ENCODE results near the gene PARD3.

Gene PARD3

DNA sequence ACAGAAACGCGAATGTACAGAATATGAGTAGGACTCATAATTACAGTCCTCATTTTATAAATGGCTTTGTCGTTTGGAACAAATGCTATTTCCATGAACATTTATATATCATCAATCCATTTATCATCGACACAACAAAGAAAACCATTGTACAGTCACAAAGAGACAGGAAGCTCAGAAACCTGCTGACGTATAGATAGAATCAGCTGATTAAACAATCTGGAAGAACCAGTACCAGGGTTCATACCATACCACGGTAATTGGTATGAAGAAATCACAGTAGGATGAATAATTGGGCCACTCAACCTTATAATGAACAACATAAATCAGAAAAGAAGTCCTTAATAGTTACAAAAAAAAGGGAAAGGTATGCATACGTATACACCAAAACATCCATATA, 295.0 kb downstream of the PARD3 start:
- Histone ChIP-seq H3K27me3 (ENCODE audit: control insufficient read depth, low read length) (no peaks in the 10 kb centered on the region), H3K4me1 (ENCODE audit: control insufficient read depth, low read length) (peaks cover 39% of the 10 kb centered on the region), H4K20me1 (ENCODE audit: control insufficient read depth, insufficient read depth, low read depth, low read length) (no peaks in the 10 kb centered on the region), H3K36me3 (ENCODE audit: control insufficient read depth, low read length) (no peaks in the 10 kb centered on the region; the same call in 1 of the 2 replicates), H3F3A (ENCODE audit: control insufficient read depth, insufficient read depth) (peaks cover 11% of the 10 kb centered on the region), H3K4me3 (ENCODE audit: low read length) (no peak overlapping the region), H3K27ac (ENCODE audit: low read depth, low read length) (no peak overlapping the region), H3K9me2 (replicated peaks; ENCODE audit: control insufficient read depth, low read length) (no peaks in the 10 kb centered on the region), H3K9me3 (ENCODE audit: control insufficient read depth, insufficient read depth, low read length) (no peaks in the 10 kb centered on the region), H3K79me2 (ENCODE audit: control insufficient read depth, low read length) (no peaks in the 10 kb centered on the region), H3K4me2 (ENCODE audit: low read length) (no peak overlapping the region)
- TF ChIP-seq, protein P1, sequence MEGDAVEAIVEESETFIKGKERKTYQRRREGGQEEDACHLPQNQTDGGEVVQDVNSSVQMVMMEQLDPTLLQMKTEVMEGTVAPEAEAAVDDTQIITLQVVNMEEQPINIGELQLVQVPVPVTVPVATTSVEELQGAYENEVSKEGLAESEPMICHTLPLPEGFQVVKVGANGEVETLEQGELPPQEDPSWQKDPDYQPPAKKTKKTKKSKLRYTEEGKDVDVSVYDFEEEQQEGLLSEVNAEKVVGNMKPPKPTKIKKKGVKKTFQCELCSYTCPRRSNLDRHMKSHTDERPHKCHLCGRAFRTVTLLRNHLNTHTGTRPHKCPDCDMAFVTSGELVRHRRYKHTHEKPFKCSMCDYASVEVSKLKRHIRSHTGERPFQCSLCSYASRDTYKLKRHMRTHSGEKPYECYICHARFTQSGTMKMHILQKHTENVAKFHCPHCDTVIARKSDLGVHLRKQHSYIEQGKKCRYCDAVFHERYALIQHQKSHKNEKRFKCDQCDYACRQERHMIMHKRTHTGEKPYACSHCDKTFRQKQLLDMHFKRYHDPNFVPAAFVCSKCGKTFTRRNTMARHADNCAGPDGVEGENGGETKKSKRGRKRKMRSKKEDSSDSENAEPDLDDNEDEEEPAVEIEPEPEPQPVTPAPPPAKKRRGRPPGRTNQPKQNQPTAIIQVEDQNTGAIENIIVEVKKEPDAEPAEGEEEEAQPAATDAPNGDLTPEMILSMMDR (IDR thresholded peaks at IDR 0.05; ENCODE audit: low read depth, low read length, poor library complexity, severe bottlenecking) = no peak
- TF ChIP-seq EZH2phosphoT487 (IDR thresholded peaks at IDR 0.05; ENCODE audit: borderline replicate concordance, low read length) = no peak

DNA sequence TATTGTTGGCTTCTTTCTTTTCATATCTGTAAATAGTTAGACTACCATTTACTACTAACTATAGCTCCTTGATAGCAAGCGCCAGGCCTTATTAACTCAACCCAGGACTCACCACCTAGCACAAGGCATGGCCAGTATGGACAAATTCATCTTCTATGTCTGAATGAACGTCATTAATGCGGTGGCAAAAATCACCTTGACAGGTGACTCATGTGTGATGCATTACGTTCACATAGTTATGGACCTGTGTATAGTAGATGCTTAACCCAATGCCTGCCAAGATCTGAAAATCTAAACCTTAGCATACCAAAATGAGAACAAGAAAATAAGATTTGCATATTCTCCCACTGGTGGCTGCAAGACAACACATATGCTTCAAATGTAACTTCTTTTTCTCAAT, 300.8 kb downstream of the PARD3 start:
- Histone ChIP-seq H3K4me1 (ENCODE audit: control insufficient read depth, low read length) (no peaks in the 10 kb centered on the region), H3K27me3 (ENCODE audit: control insufficient read depth, low read length) (no peaks in the 10 kb centered on the region), H3K9me3 (ENCODE audit: control insufficient read depth, insufficient read depth, low read length) (no peaks in the 10 kb centered on the region), H3K9me2 (replicated peaks; ENCODE audit: control insufficient read depth, low read length) (no peaks in the 10 kb centered on the region), H3K4me3 (ENCODE audit: low read length) (no peak overlapping the region), H3K79me2 (ENCODE audit: control insufficient read depth, low read length) (no peaks in the 10 kb centered on the region), H4K20me1 (ENCODE audit: control insufficient read depth, insufficient read depth, low read depth, low read length) (no peaks in the 10 kb centered on the region), H3F3A (ENCODE audit: control insufficient read depth, insufficient read depth) (no peaks in the 10 kb centered on the region), H3K27ac (ENCODE audit: low read depth, low read length) (no peak overlapping the region), H3K4me2 (ENCODE audit: low read length) (no peak overlapping the region), H3K36me3 (ENCODE audit: control insufficient read depth, low read length) (no peaks in the 10 kb centered on the region)
- TF ChIP-seq, protein P1 (IDR thresholded peaks at IDR 0.05; ENCODE audit: low read depth, low read length, poor library complexity, severe bottlenecking) = no peak

DNA sequence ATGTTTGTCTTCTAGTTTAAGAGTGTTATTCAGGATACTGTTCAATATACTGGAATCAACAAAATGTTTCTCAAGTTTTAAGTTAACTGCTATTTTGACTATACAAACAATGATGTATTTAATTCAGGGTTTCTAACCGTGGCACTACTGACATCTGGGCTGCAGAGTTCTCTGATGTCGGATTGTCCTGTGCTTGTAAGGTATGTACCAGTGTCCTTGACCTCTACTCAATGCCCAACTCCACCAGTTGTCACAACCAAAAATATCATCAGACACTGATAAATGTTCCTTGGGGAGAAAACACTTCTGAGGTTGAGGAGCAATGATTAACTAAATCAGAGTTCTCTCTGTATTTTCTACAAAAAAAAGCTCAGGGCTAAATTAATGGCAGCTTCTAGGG, 301.5 kb downstream of the PARD3 start:
- TF ChIP-seq, protein P1 (IDR thresholded peaks at IDR 0.05; ENCODE audit: low read depth, low read length, poor library complexity, severe bottlenecking) = no peak
- TF ChIP-seq EZH2phosphoT487 (IDR thresholded peaks at IDR 0.05; ENCODE audit: borderline replicate concordance, low read length) = no peak
- no peaks in the 10 kb centered on the region for H3K4me1 ChIP-seq (ENCODE audit: control insufficient read depth, low read length)
- no peaks in the 10 kb centered on the region for H3K9me3 ChIP-seq (ENCODE audit: control insufficient read depth, insufficient read depth, low read length)
- no peak overlapping the region for H3K27ac ChIP-seq (ENCODE audit: low read depth, low read length)
- H3K36me3 ChIP-seq (ENCODE audit: control insufficient read depth, low read length) = no peaks in the 10 kb centered on the region
- H3K27me3 ChIP-seq (ENCODE audit: control insufficient read depth, low read length) = no peaks in the 10 kb centered on the region
- no peak overlapping the region for H3K4me2 ChIP-seq (ENCODE audit: low read length)
- no peaks in the 10 kb centered on the region for H3K9me2 ChIP-seq (replicated peaks; ENCODE audit: control insufficient read depth, low read length)
- H3K4me3 ChIP-seq (ENCODE audit: low read length) = no peak overlapping the region
- H3F3A ChIP-seq (ENCODE audit: control insufficient read depth, insufficient read depth) = no peaks in the 10 kb centered on the region
- H3K79me2 ChIP-seq (ENCODE audit: control insufficient read depth, low read length) = no peaks in the 10 kb centered on the region
- H4K20me1 ChIP-seq (ENCODE audit: control insufficient read depth, insufficient read depth, low read depth, low read length) = no peaks in the 10 kb centered on the region

DNA sequence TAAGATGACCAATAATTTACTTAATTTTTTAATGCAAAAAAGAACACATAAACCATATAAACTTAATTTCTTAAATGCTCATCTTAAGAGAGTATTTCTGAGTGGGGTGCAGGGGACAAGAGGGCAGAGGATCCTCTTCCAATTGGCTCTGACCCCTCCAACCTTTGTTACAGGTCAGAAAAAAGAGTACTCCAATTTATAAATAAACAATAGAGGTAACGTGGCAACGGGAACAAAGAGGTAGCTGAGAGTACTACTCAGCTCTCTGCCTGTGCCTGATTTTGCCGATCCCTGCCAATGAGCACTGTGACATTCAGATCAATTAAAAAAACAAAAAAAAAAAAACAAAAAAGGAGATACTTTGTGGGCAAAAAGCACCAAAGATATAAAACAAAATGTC, 307.9 kb downstream of the PARD3 start:
- H3K4me2 ChIP-seq (ENCODE audit: low read length) = no peak overlapping the region
- H3K79me2 ChIP-seq (ENCODE audit: control insufficient read depth, low read length) = no peaks in the 10 kb centered on the region
- no peaks in the 10 kb centered on the region for H3K4me1 ChIP-seq (ENCODE audit: control insufficient read depth, low read length)
- no peaks in the 10 kb centered on the region for H3K27me3 ChIP-seq (ENCODE audit: control insufficient read depth, low read length)
- H3F3A ChIP-seq (ENCODE audit: control insufficient read depth, insufficient read depth) = no peaks in the 10 kb centered on the region
- no peaks in the 10 kb centered on the region for H3K9me3 ChIP-seq (ENCODE audit: control insufficient read depth, insufficient read depth, low read length)
- TF ChIP-seq, protein P1 (IDR thresholded peaks at IDR 0.05; ENCODE audit: low read depth, low read length, poor library complexity, severe bottlenecking) = no peak
- TF ChIP-seq EZH2phosphoT487 (IDR thresholded peaks at IDR 0.05; ENCODE audit: borderline replicate concordance, low read length) = no peak
- no peak overlapping the region for H3K4me3 ChIP-seq (ENCODE audit: low read length)
- H3K27ac ChIP-seq (ENCODE audit: low read depth, low read length) = no peak overlapping the region
- no peaks in the 10 kb centered on the region for H4K20me1 ChIP-seq (ENCODE audit: control insufficient read depth, insufficient read depth, low read depth, low read length)
- no peaks in the 10 kb centered on the region for H3K36me3 ChIP-seq (ENCODE audit: control insufficient read depth, low read length)
- H3K9me2 ChIP-seq (replicated peaks; ENCODE audit: control insufficient read depth, low read length) = no peaks in the 10 kb centered on the region
